ENCODE measurements around the gene CCDC171.

DNA sequence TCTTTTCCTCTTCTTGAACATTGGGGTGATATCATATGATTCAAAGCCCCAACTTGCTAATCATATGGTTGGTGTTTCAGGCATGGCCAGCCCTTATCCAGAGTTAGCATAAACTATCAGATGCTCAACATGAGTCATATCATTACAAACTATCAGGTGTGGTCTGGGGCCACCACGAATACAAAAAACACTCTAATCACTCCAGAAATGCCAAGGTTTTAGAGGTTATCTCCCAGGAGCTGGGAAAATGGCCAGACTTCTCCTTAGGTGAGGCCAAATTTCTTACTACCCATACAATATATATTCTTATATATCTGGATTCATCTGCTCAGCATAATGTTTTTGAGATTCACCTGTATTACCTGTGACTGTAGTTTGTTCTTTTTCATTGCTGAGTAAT lies 210.5 kb downstream of the CCDC171 start:
- TF ChIP-seq MXD4 (CRISPR knock-in tag; IDR thresholded peaks at IDR 0.05; ENCODE audit: borderline replicate concordance) (no peak), MAX (CRISPR knock-in tag; IDR thresholded peaks at IDR 0.05) (no peak), RELA (CRISPR knock-in tag; IDR thresholded peaks at IDR 0.05; ENCODE audit: borderline replicate concordance) (no peak)
